ENCODE results near the gene NEMF.
A peak's percentile ranks its signal among the peaks of the same experiment; 100 is the strongest.
"Not testable (repeated sequence)": the region's sequence is repeated elsewhere in the genome, so short reads cannot be mapped to it uniquely, and the experiment has no call there.

The NEMF gene

DNA sequence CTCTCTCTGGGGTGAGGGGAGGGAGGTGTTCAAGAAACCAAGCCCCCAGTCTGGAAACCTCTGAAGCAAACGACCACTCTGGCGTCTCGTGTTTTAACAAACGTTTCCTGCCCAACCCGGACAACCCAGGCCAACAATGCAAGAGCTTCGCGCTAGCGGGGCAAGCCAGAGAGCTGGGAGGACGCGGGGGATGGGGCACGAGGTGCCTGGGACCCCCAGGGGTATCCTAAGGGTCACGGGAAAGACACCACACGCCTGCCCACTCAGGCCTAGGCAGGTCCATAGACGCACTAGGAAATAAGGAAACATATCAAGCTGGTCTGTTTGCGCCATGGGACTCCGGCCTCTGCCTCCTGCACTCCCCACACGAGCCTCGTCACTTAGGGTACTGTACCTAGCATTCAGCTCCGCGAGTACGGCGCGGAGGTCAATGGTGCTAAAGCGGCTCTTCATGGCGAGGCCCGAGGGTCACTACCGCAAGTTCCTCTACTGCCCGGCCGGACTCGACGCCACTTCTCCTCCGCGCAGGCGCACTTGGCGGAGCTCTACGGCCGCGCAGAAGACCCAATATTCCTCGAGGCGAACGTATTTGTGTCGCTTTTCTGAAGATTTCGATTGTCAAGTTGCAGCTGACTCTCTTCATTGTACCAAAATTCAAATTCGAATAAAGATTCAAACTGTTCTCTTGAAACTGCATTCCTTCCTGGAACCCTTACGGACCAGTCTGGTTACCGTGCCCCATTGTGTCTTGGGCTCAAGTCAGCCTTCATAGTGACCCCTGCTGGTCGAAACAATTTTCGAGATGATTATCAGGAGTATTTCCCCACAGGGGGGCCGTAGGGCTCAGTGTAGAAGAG lies at the start of gene NEMF:
TSS of gene NEMF (minus strand) at position 488 of the 857 bp plus-strand sequence. CDS start at position 453, 35 bp downstream.
- peak; percentile 61 to 67 for DNase-seq (ENCODE audit: low read depth in 1 of 2, low spot score in 1 of 2)

- DNase-seq (ENCODE audit: low read depth in 1 of 2, low spot score in 1 of 2): no peak
These were observed 48.4 kb upstream of the NEMF start for GRCh38 chr14:49900973-49901372.

DNA sequence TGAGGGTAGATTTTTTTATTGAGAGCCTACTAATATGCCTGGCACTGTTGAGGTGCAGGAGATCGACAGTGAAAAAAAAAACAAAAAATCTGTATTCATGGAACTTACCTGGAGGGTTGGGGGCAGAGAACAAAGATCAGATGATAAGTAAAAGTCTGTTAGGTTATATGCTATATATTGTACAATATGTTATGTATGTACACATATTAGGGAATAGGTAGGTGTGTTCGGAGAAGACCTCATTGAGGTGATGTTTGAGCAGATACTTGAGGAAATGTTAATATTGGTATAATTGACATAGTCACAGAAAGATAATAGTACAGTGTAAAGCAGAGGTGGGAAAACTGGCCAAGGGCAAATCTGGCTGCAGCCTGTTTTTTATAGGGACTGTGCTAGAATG lies 45.9 kb upstream of the NEMF start:
- DNase-seq (ENCODE audit: low read depth in 1 of 2, low spot score in 1 of 2): no peak

DNA sequence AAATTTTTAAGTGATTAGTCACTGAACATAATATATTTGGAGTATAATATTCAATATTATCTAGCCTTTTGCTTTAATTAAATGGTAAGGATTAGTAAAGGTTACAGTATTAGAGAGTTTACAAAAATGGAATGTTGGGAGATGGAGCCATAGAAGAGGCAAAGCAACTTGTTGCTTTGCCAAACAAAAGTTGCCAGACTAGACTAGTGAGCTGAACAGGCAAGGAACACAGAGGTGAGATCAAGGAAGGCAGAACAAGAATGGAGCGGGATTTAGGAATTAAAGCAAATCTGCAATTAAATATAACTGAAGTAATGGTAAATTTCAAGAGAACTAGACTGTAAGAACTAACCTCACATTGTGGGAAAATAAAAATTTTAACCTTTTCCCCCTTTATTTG lies 45.4 kb upstream of the NEMF start:
- no peak for DNase-seq (ENCODE audit: low read depth in 1 of 2, low spot score in 1 of 2)

- no peak for DNase-seq (ENCODE audit: low read depth in 1 of 2, low spot score in 1 of 2)
These were observed 44.8 kb upstream of the NEMF start for GRCh38 chr14:49897414-49897813.

DNA sequence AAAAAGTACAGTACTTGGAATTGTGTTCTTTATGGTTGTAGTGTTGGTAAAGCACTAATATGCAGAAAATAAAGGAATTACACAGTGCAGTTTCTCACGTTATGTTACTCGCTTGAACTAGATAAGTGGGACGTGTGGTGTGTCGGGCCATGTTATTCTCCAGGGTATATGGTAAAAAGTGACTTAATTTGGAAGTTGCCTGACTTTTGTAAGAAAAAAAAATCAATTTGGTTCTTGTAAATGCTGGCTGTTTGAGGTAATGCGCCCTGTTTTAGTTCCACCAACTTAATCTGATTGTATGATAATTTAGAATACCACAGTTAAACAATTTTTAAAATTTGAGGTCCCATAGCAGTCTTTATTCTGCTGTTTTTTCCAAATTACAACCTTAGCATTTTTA lies 44.4 kb upstream of the NEMF start:
- DNase-seq (ENCODE audit: low read depth in 1 of 2, low spot score in 1 of 2): no peak

- not testable (repeated sequence) for DNase-seq (ENCODE audit: low read depth in 1 of 2, low spot score in 1 of 2)
These were observed 43.7 kb upstream of the NEMF start for GRCh38 chr14:49896272-49896671.

DNA sequence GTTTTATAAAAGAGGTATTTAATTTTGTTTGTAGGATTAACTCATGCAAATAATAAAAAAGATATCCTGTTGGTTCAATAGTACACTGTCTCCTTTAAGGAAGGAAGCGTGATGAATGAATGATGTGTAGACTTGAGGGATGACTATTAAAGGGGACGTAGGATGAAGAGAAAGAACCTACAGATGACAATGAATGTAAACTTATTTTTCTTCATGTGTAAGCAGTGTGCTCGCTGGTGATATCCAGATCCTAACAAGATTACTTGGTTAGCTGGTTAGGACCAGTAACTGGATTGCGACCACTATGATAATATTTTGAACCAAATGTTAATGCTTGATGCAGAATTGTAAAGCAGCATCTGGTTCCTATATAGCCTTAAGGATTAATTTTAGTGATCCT lies 42.9 kb upstream of the NEMF start:
- no peak for DNase-seq (ENCODE audit: low read depth in 1 of 2, low spot score in 1 of 2)

- not testable (repeated sequence) for DNase-seq (ENCODE audit: low read depth in 1 of 2, low spot score in 1 of 2)
These were observed 41.9 kb upstream of the NEMF start for GRCh38 chr14:49894214-49895107.

DNA sequence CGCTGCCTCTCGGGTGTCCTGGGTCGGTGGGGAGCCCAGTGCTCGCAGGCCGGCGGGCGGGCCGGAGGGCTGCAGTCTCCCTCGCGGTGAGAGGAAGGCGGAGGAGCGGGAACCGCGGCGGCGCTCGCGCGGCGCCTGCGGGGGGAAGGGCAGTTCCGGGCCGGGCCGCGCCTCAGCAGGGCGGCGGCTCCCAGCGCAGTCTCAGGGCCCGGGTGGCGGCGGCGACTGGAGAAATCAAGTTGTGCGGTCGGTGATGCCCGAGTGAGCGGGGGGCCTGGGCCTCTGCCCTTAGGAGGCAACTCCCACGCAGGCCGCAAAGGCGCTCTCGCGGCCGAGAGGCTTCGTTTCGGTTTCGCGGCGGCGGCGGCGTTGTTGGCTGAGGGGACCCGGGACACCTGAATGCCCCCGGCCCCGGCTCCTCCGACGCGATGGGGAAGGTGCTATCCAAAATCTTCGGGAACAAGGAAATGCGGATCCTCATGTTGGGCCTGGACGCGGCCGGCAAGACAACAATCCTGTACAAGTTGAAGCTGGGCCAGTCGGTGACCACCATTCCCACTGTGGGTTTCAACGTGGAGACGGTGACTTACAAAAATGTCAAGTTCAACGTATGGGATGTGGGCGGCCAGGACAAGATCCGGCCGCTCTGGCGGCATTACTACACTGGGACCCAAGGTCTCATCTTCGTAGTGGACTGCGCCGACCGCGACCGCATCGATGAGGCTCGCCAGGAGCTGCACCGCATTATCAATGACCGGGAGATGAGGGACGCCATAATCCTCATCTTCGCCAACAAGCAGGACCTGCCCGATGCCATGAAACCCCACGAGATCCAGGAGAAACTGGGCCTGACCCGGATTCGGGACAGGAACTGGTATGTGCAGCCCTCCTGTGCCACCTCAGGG lies 41.0 kb upstream of the NEMF start:
- DNase-seq (ENCODE audit: low read depth in 1 of 2, low spot score in 1 of 2): peak; percentile 49 to 65

- DNase-seq (ENCODE audit: low read depth in 1 of 2, low spot score in 1 of 2): peak; percentile 89 to 95
These were observed 40.2 kb upstream of the NEMF start, which contains the start of gene ARF6 for GRCh38 chr14:49892636-49893308. Gene ARF6 (plus strand): TSS chr14:49893082. CDS start chr14:49893737, 655 bp downstream.

DNA sequence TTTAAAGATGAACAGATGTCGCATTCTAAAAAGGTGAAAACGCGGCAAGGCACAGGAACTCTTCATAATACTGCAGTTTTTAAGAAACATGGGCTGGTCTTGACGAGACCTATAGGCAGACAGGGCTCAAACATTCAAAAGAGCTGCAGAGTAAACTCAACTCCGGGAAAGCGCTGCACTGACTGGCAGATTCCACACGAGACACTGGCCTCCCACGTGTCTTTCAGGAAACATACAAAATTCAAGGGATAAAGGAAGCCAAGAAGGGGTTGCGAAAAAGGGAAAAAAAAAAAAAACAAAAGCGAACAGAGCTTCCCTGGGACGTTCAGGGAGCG lies 39.7 kb upstream of the NEMF start:
- peak in 1 of 2 donors; percentile 13 for DNase-seq (ENCODE audit: low read depth in 1 of 2, low spot score in 1 of 2)

GRCh38 chr14:49888293-49888692 lies 35.7 kb upstream of the NEMF start:
- no peak for DNase-seq (ENCODE audit: low read depth in 1 of 2, low spot score in 1 of 2)

DNA sequence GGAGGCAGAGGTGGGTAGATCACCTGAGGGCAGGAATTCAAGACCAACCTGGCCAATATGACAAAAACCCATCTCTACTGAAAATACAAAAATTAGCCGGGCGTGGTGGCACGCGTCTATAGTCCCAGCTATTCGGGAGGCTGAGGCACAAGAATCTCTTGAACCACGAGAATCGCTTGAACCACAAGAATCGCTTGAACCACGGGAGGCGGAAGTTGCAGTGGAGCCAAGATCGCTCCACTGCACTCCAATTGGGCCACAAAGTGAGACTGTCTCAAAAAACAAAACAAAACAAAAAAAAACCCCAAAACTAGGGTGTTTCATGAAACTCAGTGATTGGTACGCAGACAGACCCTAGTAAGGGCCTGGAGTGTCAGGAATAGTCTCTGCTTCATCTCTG lies 33.9 kb upstream of the NEMF start:
- DNase-seq (ENCODE audit: low read depth in 1 of 2, low spot score in 1 of 2): no peak

GRCh38 chr14:49882826-49883694 lies 30.5 kb upstream of the NEMF start:
- no peak for DNase-seq (ENCODE audit: low read depth in 1 of 2, low spot score in 1 of 2)

- DNase-seq (ENCODE audit: low read depth in 1 of 2, low spot score in 1 of 2): no peak
These were observed 28.9 kb upstream of the NEMF start for GRCh38 chr14:49881350-49882001.

GRCh38 chr14:49880267-49881064 lies 27.9 kb upstream of the NEMF start:
- DNase-seq (ENCODE audit: low read depth in 1 of 2, low spot score in 1 of 2): no peak

DNA sequence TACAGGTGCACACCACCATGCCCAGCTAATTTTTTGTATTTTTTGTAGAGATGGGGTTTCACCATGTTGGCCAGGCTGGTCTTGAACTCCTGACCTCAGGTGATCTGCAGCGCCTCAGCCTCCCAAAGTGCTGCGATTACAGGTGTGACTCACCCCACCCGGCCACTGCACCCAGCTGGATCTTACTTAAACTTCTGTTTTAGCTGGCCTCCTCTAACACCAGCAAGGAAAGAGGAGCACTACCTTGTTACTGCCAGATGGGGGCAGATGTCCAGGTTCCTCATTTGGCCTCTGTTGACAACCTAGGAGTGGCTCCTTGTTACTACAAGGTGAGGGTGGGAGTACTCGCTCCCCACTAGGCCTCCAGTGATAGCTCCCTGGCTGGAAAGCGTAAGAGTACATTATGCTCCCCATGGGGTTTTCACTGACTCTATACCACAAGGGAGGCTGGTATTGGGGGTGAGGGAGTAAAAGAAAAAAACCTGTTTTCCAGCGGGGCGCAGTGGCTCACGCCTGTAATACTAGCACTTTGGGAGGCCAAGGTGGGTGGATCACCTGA lies 27.1 kb upstream of the NEMF start:
- no peak for DNase-seq (ENCODE audit: low read depth in 1 of 2, low spot score in 1 of 2)

All from stimulated activated CD4-positive, alpha-beta T cell treated with anti-CD3 and anti-CD28 coated beads, Interleukin-15, amount 100 ng/mL, for 1 hour (primary cell).